Endothelial cell of umbilical vein (primary cell): ENCODE results near the gene CCSER1. TPM values are rescaled to one million over a fixed set of nuclear protein-coding genes. Genes with fewer than 3 reads are reported as not detected.

Experiments used
- BruUV-seq: library from RNA; stranded (reverse); fragments of 400-500 nt; replicated peaks from 2 replicates; lab custom pipeline; 2021; lab: Mats Ljungman, UMichigan
- CTCF ChIA-PET: fragments of 300-600, 350-600 bp; sonication (Branson Sonifier 250); formaldehyde crosslinking; loops from one replicate; lab custom pipeline; 2021; ENCODE audit warnings: antibody characterized with exemption, inconsistent platforms; lab: Charles Lee
- POLR2A ChIA-PET: fragments of 300-600, 350-600 bp; sonication (Branson Sonifier 250); formaldehyde crosslinking; loops from one replicate; lab custom pipeline; 2021; ENCODE audit warnings: antibody characterized with exemption, inconsistent platforms; lab: Charles Lee
- DNase-seq: peaks from one replicate; pipeline ENCODE4 v3.0.0-alpha.2; 2011; ENCODE audit warnings: low read depth, low spot score
- FAIRE-seq: peaks from 2 replicates; lab custom pipeline; 2011; peaks lifted over from hg19 to GRCh38; lab: Jason Lieb, UNC
- H2AFZ ChIP-seq: 2 replicates; pipeline ENCODE4 v1.6.0; 2012; ENCODE audit warnings: low read depth, low read length, control low read depth, inconsistent platforms
- H3K27ac ChIP-seq: 2 replicates; pipeline ENCODE4 v1.5.1; 2011; ENCODE audit warnings: low read depth, mild to moderate bottlenecking, control low read depth, low read length, moderate library complexity; ENCODE audit not compliant: insufficient read depth
- H3K27me3 ChIP-seq, 2 experiments: 2 replicates each; pipeline versions ENCODE4 v1.6.0 to v1.6.1; 2011; ENCODE audit warnings: low read length in 2 of 2, mixed read lengths in 1 of 2; ENCODE audit not compliant: control insufficient read depth in 2 of 2, insufficient read depth in 2 of 2
- H3K36me3 ChIP-seq, 2 experiments: 2 replicates in 1 of 2; 3 replicates in 1 of 2; pipeline ENCODE4 v1.5.1; 2011; ENCODE audit warnings: low read length in 2 of 2, mild to moderate bottlenecking in 1 of 2, moderate library complexity in 1 of 2; ENCODE audit not compliant: control insufficient read depth in 2 of 2, insufficient read depth in 2 of 2; ENCODE audit errors: extremely low read depth in 1 of 2
- H3K4me1 ChIP-seq: 3 replicates; pipeline ENCODE4 v1.5.1; 2011; ENCODE audit warnings: mild to moderate bottlenecking, low read length; ENCODE audit not compliant: control insufficient read depth, insufficient read depth; ENCODE audit errors: extremely low read depth
- H3K4me2 ChIP-seq: 2 replicates; pipeline ENCODE4 v1.6.1; 2011; ENCODE audit warnings: low read length, control low read depth, mixed read lengths; ENCODE audit not compliant: insufficient read depth
- H3K4me3 ChIP-seq, 3 experiments: fragments of 200-600 bp in 1 of 3; sonication (generic), shearing (Covaris generic) in 1 of 3; replicated peaks in 1 of 3; 2 replicates each; pipeline ENCODE4 v1.5.1; 2011 to 2016; ENCODE audit warnings: control low read depth in 3 of 3, low read length in 3 of 3, mild to moderate bottlenecking in 2 of 3, inconsistent platforms in 1 of 3, low read depth in 1 of 3, moderate library complexity in 1 of 3; ENCODE audit not compliant: insufficient read depth in 1 of 3
- H3K79me2 ChIP-seq: 2 replicates; pipeline ENCODE4 v1.6.0; 2012; ENCODE audit warnings: low read length, inconsistent platforms; ENCODE audit not compliant: control insufficient read depth, insufficient read depth
- H3K9ac ChIP-seq: replicated peaks from 2 replicates; pipeline ENCODE3; 2011; ENCODE audit warnings: low read length, control low read depth; ENCODE audit not compliant: insufficient read depth; ENCODE audit errors: extremely low read depth
- H3K9me1 ChIP-seq: replicated peaks from 3 replicates; pipeline ENCODE4 v1.6.0; 2011; ENCODE audit warnings: mild to moderate bottlenecking, low read length; ENCODE audit not compliant: control insufficient read depth, insufficient read depth; ENCODE audit errors: extremely low read depth
- H3K9me3 ChIP-seq: replicated peaks from 2 replicates; pipeline ENCODE4 v1.5.1; 2012; ENCODE audit warnings: low read length, inconsistent platforms; ENCODE audit not compliant: control insufficient read depth, insufficient read depth
- H4K20me1 ChIP-seq: replicated peaks from 2 replicates; pipeline ENCODE3; 2011; ENCODE audit warnings: mild to moderate bottlenecking, low read length; ENCODE audit not compliant: control insufficient read depth, insufficient read depth; ENCODE audit errors: extremely low read depth
- FOS ChIP-seq: IDR thresholded peaks from 2 replicates; pipeline ENCODE4 v1.6.1; 2011; ENCODE audit warnings: mild to moderate bottlenecking, low read length, moderate library complexity, borderline replicate concordance; ENCODE audit not compliant: insufficient read depth
- GATA2 ChIP-seq: IDR thresholded peaks from 2 replicates; pipeline ENCODE4 v1.7.0; 2011; ENCODE audit warnings: low read depth, mild to moderate bottlenecking, moderate library complexity, mixed read lengths, low read length; ENCODE audit not compliant: insufficient read length, insufficient read depth
- MYC ChIP-seq: IDR thresholded peaks from one replicate; pipeline ENCODE4 v1.6.1; 2011; ENCODE audit warnings: mild to moderate bottlenecking, low read depth, low read length
- POLR2AphosphoS5 ChIP-seq: IDR thresholded peaks from 2 replicates; pipeline ENCODE4 v1.6.1; 2012; ENCODE audit warnings: low read depth, mild to moderate bottlenecking, control low read depth, low read length, moderate library complexity; ENCODE audit not compliant: insufficient read depth
- dilution Hi-C: fragments of 300-500 bp; cut with MboI; formaldehyde crosslinking; loops from one replicate; pipeline ENCODE4 v1.15.0; 2019; ENCODE audit warnings: low sequenced_read_pairs; ENCODE audit not compliant: extremely low pct_ligation_motif_present
- intact Hi-C: fragments of 100-400 bp; cut with micrococcal nuclease; formaldehyde crosslinking; loops from one replicate; pipeline ENCODE4 v1.10.0; 2022
- polyA plus RNA-seq, 4 experiments: library from polyadenylated mRNA; depleted of rRNA in 3 of 4; stranded (reverse) in 3 of 4; unstranded in 1 of 4; fragments of >200 nt; gene quantifications; 2 replicates each; pipeline versions ENCODE4 v1.2.1 to v1.2.3, GENCODE V29; 2011 to 2012; ENCODE audit warnings: missing spikeins in 1 of 4
- total RNA-seq: library from RNA; stranded (reverse); gene quantifications from 2 replicates; pipeline ENCODE4 v1.2.3, GENCODE V29; 2021
- TF ChIP-seq, protein P1 (sequence below): IDR thresholded peaks from 2 replicates; pipeline ENCODE4 v1.6.1; 2011; ENCODE audit not compliant: insufficient read depth, insufficient read length
- TF ChIP-seq, protein P2 (sequence below), 2 donors: IDR thresholded peaks; 1 replicate in 1 of 2; 2 replicates in 1 of 2; pipeline ENCODE4 v1.5.1; 2011; ENCODE audit warnings: low read length in 2 of 2, mild to moderate bottlenecking in 2 of 2, moderate library complexity in 2 of 2, control low read depth in 1 of 2, inconsistent platforms in 1 of 2, low read depth in 1 of 2; ENCODE audit not compliant: insufficient read depth in 1 of 2; ENCODE audit errors: extremely low read depth in 1 of 2

Gene CCSER1
- total and polyA plus RNA-seq, 2 donors (not counting 3 experiments of a cell fraction or from before 2014, with no cell fraction given) = 0.11 to 1.8 TPM

DNA sequence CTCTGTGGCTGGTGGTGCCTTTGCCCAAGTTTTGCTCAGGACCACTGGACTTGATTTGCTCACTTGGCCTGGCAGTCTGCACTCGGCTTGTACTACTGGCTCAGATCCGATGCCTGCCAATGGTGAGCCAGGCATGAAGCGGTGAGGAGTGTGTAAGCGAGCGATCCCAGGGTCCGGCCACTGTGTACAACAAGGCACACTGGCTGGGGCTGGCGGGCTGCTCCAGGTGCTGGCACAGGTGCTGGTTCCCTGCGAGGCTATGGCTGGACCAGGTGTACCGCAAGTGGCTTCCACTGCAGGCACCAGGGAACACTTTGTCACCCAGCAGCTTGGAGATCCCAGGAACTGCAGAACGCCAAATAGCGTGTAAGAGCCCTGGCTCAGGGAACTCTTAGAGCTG lies 329.7 kb downstream of the CCSER1 start:
- Histone ChIP-seq H3K9me1 (no peaks in the 10 kb centered on the region), H2AFZ (no peak overlapping the region), H3K9ac (no peak overlapping the region), H3K36me3 (no peaks in the 10 kb centered on the region), H3K4me1 (no peaks in the 10 kb centered on the region), H4K20me1 (no peaks in the 10 kb centered on the region), H3K79me2 (no peaks in the 10 kb centered on the region), H3K4me2 (no peak overlapping the region), H3K27me3 (no peaks in the 10 kb centered on the region), H3K9me3 (no peaks in the 10 kb centered on the region), H3K27ac (no peak overlapping the region), H3K4me3 (no peak overlapping the region)
- no peak for DNase-seq
- ChIA-PET CTCF (no interaction called here), POLR2A (no interaction called here)
- no TSS peak for BruUV-seq
- intact Hi-C loops = no loop called here
- dilution Hi-C loops = no loop called here
- TF ChIP-seq FOS (no peak), GATA2 (no peak), MYC (no peak), POLR2AphosphoS5 (no peak)
- TF ChIP-seq, protein P1, sequence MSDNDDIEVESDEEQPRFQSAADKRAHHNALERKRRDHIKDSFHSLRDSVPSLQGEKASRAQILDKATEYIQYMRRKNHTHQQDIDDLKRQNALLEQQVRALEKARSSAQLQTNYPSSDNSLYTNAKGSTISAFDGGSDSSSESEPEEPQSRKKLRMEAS = no peak
- TF ChIP-seq, protein P2, sequence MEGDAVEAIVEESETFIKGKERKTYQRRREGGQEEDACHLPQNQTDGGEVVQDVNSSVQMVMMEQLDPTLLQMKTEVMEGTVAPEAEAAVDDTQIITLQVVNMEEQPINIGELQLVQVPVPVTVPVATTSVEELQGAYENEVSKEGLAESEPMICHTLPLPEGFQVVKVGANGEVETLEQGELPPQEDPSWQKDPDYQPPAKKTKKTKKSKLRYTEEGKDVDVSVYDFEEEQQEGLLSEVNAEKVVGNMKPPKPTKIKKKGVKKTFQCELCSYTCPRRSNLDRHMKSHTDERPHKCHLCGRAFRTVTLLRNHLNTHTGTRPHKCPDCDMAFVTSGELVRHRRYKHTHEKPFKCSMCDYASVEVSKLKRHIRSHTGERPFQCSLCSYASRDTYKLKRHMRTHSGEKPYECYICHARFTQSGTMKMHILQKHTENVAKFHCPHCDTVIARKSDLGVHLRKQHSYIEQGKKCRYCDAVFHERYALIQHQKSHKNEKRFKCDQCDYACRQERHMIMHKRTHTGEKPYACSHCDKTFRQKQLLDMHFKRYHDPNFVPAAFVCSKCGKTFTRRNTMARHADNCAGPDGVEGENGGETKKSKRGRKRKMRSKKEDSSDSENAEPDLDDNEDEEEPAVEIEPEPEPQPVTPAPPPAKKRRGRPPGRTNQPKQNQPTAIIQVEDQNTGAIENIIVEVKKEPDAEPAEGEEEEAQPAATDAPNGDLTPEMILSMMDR (IDR thresholded peaks at IDR 0.05; ENCODE audit: extremely low read depth in 1 of 2, insufficient read depth in 1 of 2, low read depth in 1 of 2, low read length in 2 of 2) = no peak
- FAIRE-seq = no peak
